SK-N-MC (cell line): ENCODE data around the gene PTPRB.

ENCODE experiments used
- DNase-seq: peaks from one replicate; pipeline ENCODE4 v3.0.0-alpha.2; 2011; ENCODE audit warnings: low read depth, low spot score
- H3K27ac ChIP-seq: fragments of 200-600 bp; sonication (generic); 2 replicates; pipeline ENCODE4 v1.5.1; 2016; ENCODE audit warnings: mixed run types
- H3K36me3 ChIP-seq: fragments of 200-600 bp; sonication (generic); 2 replicates; pipeline ENCODE4 v1.6.1; 2017; ENCODE audit warnings: antibody characterized with exemption, low read length, mixed read lengths; ENCODE audit not compliant: insufficient read depth
- H3K4me3 ChIP-seq: fragments of 200-600 bp; sonication (generic); 2 replicates; pipeline ENCODE4 v1.5.1; 2016
- H3K9ac ChIP-seq: fragments of 200-600 bp; sonication (generic); 2 replicates; pipeline ENCODE4 v1.8.0; 2017; ENCODE audit warnings: mixed run types, mixed read lengths; ENCODE audit not compliant: insufficient read length
- H3K9me3 ChIP-seq: fragments of 200-600 bp; sonication (generic); 2 replicates; pipeline ENCODE4 v1.6.1; 2017; ENCODE audit warnings: low read depth, mild to moderate bottlenecking, antibody characterized with exemption, low read length, moderate library complexity, mixed read lengths
- EZH2 ChIP-seq: fragments of 200-600 bp; sonication (generic); IDR thresholded peaks from one replicate; pipeline ENCODE4 v1.6.1; 2017; ENCODE audit warnings: antibody characterized with exemption
- FOXP2 ChIP-seq: optimal IDR thresholded peaks from 2 replicates; pipeline ENCODE3; 2011; ENCODE audit warnings: mild to moderate bottlenecking, moderate library complexity; ENCODE audit not compliant: insufficient read depth; ENCODE audit errors: extremely low read length, control extremely low read depth
- POLR2AphosphoS5 ChIP-seq: IDR thresholded peaks from 2 replicates; pipeline ENCODE4 v1.6.1; 2012; ENCODE audit warnings: mild to moderate bottlenecking, low read depth, low read length, borderline replicate concordance

The PTPRB gene

DNA sequence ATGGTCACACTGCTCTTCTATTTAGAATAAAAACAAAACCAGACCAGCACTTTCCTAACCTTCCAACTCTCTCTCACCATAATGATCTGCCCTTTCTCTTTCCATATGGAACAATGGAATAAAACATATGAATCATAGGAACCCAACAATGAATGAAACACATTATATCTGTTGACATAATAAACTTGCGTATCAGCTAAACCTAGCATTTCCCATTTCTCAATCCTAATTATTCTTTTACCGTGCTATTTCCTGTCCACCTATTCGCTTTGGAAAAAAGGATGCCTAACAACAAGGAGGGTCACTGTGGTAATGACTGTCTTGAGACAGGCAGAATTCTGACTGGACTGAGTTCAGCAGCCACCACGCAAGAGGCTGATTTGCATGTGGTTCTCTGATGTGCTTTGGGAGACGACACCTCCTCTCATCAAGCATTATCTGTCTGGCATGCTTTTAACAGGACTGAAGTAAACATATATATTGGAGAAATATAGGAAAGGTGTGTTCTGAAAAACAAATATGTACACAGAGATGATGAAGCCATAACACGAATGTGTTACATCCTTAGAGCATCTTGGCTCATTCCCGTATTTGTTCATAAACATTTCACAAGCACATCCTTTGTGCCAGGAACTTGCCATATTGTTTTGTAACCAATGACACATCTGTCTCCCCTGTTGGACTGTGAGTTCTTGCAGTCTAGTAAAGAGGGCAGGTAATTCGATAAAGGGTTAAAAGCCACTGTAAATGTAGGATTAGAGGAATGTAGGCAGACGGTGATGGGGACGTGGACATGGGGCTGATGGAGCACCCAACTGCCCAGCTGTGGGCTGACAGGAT lies 87.7 kb downstream of the PTPRB start:
- no peak for TF ChIP-seq POLR2AphosphoS5
- TF ChIP-seq EZH2: no peak
- TF ChIP-seq FOXP2: no peak
- Histone ChIP-seq H3K36me3 (no peaks in the 10 kb centered on the region), H3K9me3 (no peaks in the 10 kb centered on the region), H3K9ac (no peak overlapping the region), H3K27ac (no peak overlapping the region), H3K4me3 (no peak overlapping the region)
- DNase-seq: no peak

DNA sequence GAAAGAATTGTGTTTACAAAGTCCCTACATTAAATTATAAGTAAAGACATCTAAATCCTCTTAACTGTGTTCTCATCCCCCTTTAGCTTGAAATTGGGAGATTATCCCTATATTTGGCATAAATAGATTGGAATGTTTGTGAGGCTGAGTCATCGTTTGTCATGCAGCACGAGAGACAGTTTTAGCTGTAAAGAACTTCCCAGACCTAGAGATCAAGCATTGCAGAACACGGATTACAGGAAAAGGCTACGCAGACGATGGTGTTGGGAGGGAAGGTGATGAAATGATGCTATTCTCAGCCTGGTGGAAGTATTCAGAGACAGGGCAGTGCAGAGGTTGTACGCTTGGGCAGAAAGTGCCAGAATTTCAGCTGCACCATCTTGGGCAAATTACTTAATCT lies 93.8 kb downstream of the PTPRB start:
- TF ChIP-seq POLR2AphosphoS5 (no peak), FOXP2 (no peak), EZH2 (no peak)
- DNase-seq: no peak
- no peaks in the 10 kb centered on the region for H3K36me3 ChIP-seq
- no peaks in the 10 kb centered on the region for H3K9me3 ChIP-seq
- H3K27ac ChIP-seq: no peak overlapping the region
- H3K9ac ChIP-seq: no peak overlapping the region
- no peak overlapping the region for H3K4me3 ChIP-seq

DNA sequence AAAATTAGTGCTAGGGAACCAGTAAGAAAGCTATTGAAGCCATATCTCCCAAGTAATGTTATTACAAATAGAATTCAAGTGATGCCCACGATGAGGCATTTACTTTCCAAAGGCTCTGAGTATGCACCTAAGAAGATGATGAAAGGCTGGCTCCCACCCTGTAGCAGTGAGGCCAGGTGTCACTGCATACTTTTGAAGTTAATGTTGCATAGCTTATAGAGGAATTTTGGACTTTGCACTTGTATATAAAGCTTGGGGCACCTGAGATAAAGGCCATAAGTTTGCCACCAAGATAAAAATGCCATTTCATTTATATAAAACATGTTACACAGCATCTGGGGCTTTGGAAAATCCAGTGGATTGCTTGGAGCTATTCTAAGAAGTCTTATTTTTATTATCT lies 96.2 kb downstream of the PTPRB start:
- Histone ChIP-seq H3K4me3 (no peak overlapping the region), H3K36me3 (no peaks in the 10 kb centered on the region), H3K9me3 (no peaks in the 10 kb centered on the region), H3K27ac (no peak overlapping the region), H3K9ac (no peak overlapping the region)
- TF ChIP-seq POLR2AphosphoS5 (no peak), EZH2 (no peak), FOXP2 (no peak)
- no peak for DNase-seq

DNA sequence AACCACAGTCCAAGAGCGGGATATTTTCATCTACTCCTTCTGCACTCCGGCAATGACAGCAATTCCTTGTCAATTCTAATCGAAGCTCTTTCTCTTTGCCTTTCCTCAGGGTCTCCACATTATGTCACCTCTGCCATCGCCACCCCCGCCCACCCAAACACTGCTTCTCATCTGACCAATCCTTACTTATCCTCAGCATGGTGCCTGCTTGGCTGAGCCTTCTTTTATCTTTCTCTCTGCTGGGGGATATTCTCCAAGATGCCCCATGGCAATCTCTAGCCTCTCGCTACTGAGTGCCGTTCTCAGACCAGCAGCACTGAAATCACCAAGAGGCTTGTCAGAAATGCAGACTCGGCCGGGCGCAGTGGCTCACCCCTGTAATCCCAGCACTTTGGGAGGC lies 100.6 kb downstream of the PTPRB start:
- no peak for DNase-seq
- H3K9ac ChIP-seq: no peak overlapping the region
- TF ChIP-seq POLR2AphosphoS5 (no peak), FOXP2 (no peak), EZH2 (no peak)
- H3K4me3 ChIP-seq: no peak overlapping the region
- no peaks in the 10 kb centered on the region for H3K36me3 ChIP-seq
- no peak overlapping the region for H3K27ac ChIP-seq
- H3K9me3 ChIP-seq: no peaks in the 10 kb centered on the region

DNA sequence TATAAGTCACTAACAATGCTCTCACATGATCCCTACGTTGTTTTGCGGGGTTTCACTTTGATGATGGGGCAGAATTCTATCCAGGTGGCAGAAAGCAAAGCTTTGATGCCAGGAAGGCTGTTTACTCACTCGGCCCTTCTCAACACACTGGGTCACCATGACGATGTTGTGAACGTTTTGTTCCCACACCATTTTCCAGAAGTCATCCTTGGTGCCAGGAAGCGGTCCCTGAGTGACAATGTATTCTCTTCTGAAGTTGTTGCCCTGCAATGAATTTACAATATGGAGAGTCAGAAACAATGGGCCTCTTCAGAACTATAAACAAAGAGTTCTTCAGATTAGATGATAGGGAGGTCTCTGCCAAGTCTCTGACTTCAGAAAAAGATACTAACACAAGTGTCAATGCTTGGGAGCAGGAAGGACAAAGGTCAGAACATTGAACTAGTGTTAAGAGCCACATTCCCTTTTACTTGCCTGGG lies 101.3 kb downstream of the PTPRB start:
- Histone ChIP-seq H3K27ac (no peak overlapping the region), H3K9ac (no peak overlapping the region), H3K36me3 (no peaks in the 10 kb centered on the region), H3K4me3 (no peak overlapping the region), H3K9me3 (no peaks in the 10 kb centered on the region)
- no peak for DNase-seq
- TF ChIP-seq POLR2AphosphoS5 (no peak), FOXP2 (no peak), EZH2 (no peak)

DNA sequence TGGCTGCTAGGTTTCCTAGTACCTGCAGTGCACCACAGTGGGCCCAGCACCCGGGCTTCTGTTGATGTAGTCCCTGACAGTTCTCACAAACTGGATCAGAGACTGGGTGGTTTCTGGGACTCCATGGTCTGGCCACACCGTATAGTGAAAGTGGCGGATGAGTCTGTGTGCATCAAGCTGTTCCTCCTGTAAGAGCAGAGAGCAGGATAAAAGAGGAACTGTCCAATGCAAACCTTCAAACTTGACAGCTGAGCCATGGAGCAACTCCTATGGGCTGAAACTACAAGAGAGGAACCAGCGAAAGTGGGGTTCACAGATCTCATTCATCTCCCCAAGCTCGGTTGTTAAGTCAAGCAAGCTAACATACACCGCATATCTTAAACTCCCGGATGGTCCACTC lies 102.8 kb downstream of the PTPRB start:
- H3K9ac ChIP-seq: no peak overlapping the region
- no peak for DNase-seq
- no peak overlapping the region for H3K27ac ChIP-seq
- no peaks in the 10 kb centered on the region for H3K9me3 ChIP-seq
- TF ChIP-seq FOXP2 (no peak), EZH2 (no peak), POLR2AphosphoS5 (no peak)
- H3K4me3 ChIP-seq: no peak overlapping the region
- no peaks in the 10 kb centered on the region for H3K36me3 ChIP-seq

DNA sequence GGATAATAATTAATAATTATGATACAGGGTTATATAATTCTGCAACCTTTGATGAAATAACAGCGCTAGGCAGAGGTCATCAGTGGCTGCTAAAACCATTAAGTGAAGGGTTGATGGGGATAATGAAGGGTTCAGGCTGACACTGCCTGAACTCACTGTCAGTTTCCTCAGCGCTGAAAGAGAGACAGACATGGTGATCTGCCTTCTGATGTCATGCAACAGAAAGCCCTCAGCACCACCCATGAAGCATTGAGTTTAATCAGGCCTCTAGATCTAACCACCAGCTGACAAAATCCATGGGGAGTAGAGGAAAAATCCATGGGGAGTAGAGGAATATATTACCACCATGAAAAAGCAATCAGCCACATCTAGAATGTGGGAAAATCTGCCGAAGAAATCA lies 107.6 kb downstream of the PTPRB start:
- Histone ChIP-seq H3K9ac (no peak overlapping the region), H3K27ac (no peak overlapping the region), H3K4me3 (no peak overlapping the region), H3K9me3 (no peaks in the 10 kb centered on the region), H3K36me3 (no peaks in the 10 kb centered on the region)
- no peak for DNase-seq
- TF ChIP-seq POLR2AphosphoS5 (no peak), FOXP2 (no peak), EZH2 (no peak)

DNA sequence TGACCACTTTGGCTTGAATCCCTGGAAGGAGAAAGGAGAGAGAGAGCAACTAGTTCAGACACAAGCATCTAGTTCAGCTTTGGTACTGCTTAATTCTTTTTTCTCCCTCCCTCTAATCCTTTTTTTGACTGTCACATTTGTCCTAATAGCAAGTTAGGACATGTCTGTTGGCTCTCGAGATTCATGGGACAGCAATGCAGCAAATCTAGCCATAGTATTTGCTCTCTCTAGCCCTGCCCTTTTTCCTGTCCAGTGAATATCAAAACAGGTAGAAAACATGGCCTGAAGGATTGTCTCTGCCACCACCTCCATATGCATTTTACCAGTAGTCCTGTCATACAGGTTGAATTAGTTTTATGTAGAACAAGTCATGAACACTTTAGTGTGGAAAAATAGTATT lies 116.4 kb downstream of the PTPRB start:
- no peak for DNase-seq
- Histone ChIP-seq H3K4me3 (no peak overlapping the region), H3K36me3 (no peaks in the 10 kb centered on the region), H3K27ac (no peak overlapping the region), H3K9ac (no peak overlapping the region), H3K9me3 (no peaks in the 10 kb centered on the region)
- TF ChIP-seq FOXP2 (no peak), EZH2 (no peak), POLR2AphosphoS5 (no peak)

DNA sequence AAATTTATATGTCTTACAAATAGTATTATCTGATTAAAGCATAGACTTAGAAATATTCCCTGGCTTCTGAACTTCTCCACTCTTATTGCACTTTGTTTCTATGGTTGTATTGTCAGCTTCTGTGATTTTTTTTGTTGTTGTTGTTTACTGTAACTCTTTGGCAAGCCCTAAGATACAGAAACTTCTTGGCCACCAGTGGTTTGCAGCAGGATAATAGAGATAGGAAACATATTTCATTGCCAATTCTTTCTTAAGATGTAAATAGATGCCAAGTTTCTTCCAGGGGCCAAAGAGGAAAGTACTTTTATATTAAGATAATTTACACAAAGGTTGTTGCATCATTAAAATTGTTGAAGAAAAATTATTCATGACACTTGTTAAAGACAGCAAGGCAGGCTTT lies 123.8 kb downstream of the PTPRB start:
- H3K9me3 ChIP-seq: 0 out of 2 replicates have a peak, but pooled peaks cover 3% of the 10 kb centered on the region
- DNase-seq: no peak
- H3K27ac ChIP-seq: no peak overlapping the region
- no peak overlapping the region for H3K4me3 ChIP-seq
- TF ChIP-seq EZH2 (no peak), POLR2AphosphoS5 (no peak), FOXP2 (no peak)
- no peaks in the 10 kb centered on the region for H3K36me3 ChIP-seq
- no peak overlapping the region for H3K9ac ChIP-seq
